Gastroesophageal sphincter (tissue), 3 donors: Measurements from ENCODE around the gene ATP5F1E.

Experiments
- POLR2A ChIP-seq, 2 donors: fragments of 450-650 bp; IDR thresholded peaks; one replicate each; pipeline ENCODE4 v1.6.1; 2017; ENCODE audit warnings: antibody characterized with exemption in 2 of 2, mild to moderate bottlenecking in 2 of 2, moderate library complexity in 1 of 2
- TF ChIP-seq, protein P1 (sequence below), 4 experiments: fragments of 200-600 bp in 2 of 4; fragments of 450-650 bp in 2 of 4; sonication (generic) in 1 of 4; IDR thresholded peaks; one replicate each; pipeline ENCODE4 v1.5.1; 2017 to 2019; ENCODE audit warnings: antibody characterized with exemption in 4 of 4, mild to moderate bottlenecking in 2 of 4, moderate library complexity in 2 of 4

DNA sequence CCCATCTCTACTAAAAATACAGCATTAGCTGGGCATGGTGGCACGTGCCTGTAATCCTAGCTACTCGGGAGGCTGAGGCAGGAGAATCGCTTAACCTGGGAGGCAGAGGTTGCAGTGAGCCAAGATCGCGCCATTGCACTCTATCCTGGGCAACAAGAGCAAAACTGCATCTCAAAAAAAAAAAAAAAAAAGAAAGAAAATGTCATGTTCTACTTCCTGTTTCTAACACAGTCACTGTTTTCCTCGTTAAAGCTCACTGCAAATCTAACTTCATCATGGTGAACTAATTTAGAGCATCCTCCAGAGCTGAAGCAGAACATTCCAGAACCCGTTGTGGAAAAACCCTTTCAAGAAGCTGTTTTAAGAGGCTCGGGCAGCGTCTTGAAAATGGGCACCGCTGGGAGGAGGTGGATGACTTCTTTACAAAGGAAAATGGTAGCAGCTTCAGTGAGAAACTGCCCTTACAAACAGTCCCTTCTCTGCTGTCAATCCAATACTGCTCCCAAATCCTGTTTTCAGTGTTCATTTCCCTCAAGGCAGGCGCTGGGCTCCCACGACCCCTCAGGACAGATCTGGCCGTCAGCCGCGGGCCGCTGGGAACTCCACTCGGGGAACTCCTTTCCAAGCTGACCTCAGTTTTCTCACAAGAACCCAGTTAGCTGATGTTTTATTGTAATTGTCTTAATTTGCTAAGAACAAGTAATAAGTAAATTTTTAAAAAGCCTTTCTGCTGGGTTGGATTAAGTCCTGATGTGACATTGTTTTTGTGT, 37.6 kb downstream of the ATP5F1E start:
- no peak for TF ChIP-seq POLR2A (IDR thresholded peaks at IDR 0.05)
- TF ChIP-seq, protein P1, sequence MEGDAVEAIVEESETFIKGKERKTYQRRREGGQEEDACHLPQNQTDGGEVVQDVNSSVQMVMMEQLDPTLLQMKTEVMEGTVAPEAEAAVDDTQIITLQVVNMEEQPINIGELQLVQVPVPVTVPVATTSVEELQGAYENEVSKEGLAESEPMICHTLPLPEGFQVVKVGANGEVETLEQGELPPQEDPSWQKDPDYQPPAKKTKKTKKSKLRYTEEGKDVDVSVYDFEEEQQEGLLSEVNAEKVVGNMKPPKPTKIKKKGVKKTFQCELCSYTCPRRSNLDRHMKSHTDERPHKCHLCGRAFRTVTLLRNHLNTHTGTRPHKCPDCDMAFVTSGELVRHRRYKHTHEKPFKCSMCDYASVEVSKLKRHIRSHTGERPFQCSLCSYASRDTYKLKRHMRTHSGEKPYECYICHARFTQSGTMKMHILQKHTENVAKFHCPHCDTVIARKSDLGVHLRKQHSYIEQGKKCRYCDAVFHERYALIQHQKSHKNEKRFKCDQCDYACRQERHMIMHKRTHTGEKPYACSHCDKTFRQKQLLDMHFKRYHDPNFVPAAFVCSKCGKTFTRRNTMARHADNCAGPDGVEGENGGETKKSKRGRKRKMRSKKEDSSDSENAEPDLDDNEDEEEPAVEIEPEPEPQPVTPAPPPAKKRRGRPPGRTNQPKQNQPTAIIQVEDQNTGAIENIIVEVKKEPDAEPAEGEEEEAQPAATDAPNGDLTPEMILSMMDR (IDR thresholded peaks at IDR 0.05): no peak
